Measurements from ENCODE around the gene DHX30. TPM values are rescaled to one million over a fixed set of nuclear protein-coding genes. Genes with fewer than 3 reads are reported as not detected.

Gene DHX30
- total and polyA plus RNA-seq, 2 of the 4 experiments (the other 2 are of a cell fraction) = 55.6 to 57.2 TPM

DNA sequence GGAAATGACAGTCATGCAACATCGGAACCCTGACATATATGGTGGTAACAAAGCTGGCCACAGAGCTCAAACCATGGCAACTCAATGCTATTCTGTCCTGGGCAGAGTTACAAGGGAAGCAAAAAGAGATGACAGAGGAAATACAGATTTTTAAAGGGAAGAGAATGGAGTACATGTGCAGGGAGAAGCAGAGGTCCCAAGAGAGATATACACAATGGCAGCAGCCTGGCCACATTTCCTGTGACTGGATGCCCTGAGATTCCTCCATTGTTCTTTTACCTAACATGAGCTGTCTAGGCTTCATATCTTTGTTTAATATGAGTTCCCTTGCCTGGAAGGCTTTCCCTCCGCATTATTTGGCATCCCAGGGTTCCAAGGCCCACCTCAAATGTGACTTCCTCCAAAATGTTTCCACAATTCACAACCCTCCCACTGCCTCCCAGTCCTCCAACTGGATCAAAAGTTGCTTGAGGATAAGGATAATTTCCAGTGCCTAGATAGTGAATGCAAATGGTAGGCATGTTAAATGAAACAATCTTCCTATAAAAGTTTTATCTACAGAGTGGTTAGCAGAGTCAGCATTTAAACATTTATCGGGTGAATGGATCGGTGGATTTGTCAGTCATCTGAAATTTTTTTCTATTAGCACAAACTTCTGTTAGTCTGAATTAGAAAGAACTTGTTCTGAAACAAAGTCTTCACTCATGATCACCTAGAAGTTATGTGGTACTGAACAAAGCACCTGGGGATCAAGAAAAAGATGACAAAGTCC, 86.2 kb downstream of the DHX30 start:
- POLR2A ChIA-PET (ENCODE audit: unreplicated experiment) = no interaction called here
- BruUV-seq (replicated peaks) = no TSS peak
- H4K20me1 ChIP-seq (ENCODE audit: insufficient read depth, low read length) = peaks cover 10% of the 10 kb centered on the region

More for the DNA sequence above, 86.2 kb downstream of the DHX30 start:
- Histone ChIP-seq H3K23ac (ENCODE audit: low read depth, low read length) (no peak overlapping the region), H3K4me3 (ENCODE audit: insufficient read depth, low read depth, low read length) (no peak overlapping the region), H3K18ac (ENCODE audit: low read depth, low read length) (no peak overlapping the region), H3K4me1 (ENCODE audit: control insufficient read depth, insufficient read depth, low read length) (peaks cover 7% of the 10 kb centered on the region; the same call in 1 of the 2 replicates), H4K5ac (ENCODE audit: low read depth, low read length) (no peak overlapping the region), H3K36me3 (ENCODE audit: control insufficient read depth, insufficient read depth, low read length) (peaks cover 40% of the 10 kb centered on the region), H3K4ac (ENCODE audit: low read depth, low read length) (no peak overlapping the region), H3K79me1 (ENCODE audit: low read depth in 1 of 2, low read length in 2 of 2) (peaks cover 32 to 71% of the 10 kb centered on the region in 2 experiments), H4K91ac (ENCODE audit: insufficient read depth, low read depth, low read length) (no peak overlapping the region), H2AFZ (replicated peaks; ENCODE audit: low read length, poor library complexity) (no peak overlapping the region), H2BK15ac (ENCODE audit: low read depth, low read length) (no peak overlapping the region), H3K4me2 (ENCODE audit: low read depth, low read length) (no peak overlapping the region), H2BK5ac (ENCODE audit: low read depth, low read length, poor library complexity, severe bottlenecking) (no peak overlapping the region), H3K56ac (ENCODE audit: extremely low read depth, insufficient read depth, low read length) (no peak overlapping the region), H2AK9ac (replicated peaks; ENCODE audit: low read depth, low read length, poor library complexity) (peak overlapping the region; percentile 56), H4K8ac (ENCODE audit: low read depth in 2 of 2, low read length in 2 of 2) (no peak overlapping the region), H2BK20ac (ENCODE audit: low read depth, low read length) (no peak overlapping the region), H3K14ac (replicated peaks; ENCODE audit: low read depth, low read length) (no peak overlapping the region), H3K9me3 (ENCODE audit: control insufficient read depth, insufficient read depth, low read length) (no peaks in the 10 kb centered on the region), H3K27me3 (ENCODE audit: control insufficient read depth, insufficient read depth, low read length) (no peaks in the 10 kb centered on the region), H3K9ac (ENCODE audit: low read depth, low read length) (no peak overlapping the region), H3K27ac (ENCODE audit: insufficient read depth, low read length) (no peak overlapping the region), H3K9me1 (ENCODE audit: insufficient read depth, low read length) (peaks cover 18% of the 10 kb centered on the region), H2BK120ac (ENCODE audit: low read depth, low read length) (no peak overlapping the region), H2AK5ac (ENCODE audit: low read depth, low read length) (no peak overlapping the region)
- WGBS, 2 experiments (ENCODE audit: extremely low coverage in 2 of 2, insufficient read length in 1 of 2) = no CpG with 5 or more reads among the region's 4 CpGs
- no peak for TF ChIP-seq RFX5 (IDR thresholded peaks at IDR 0.05; ENCODE audit: low read depth, low read length)
- no peak for TF ChIP-seq MAFK (IDR thresholded peaks at IDR 0.05; ENCODE audit: low read depth, low read length)
- TF ChIP-seq CTCF (conservative IDR thresholded peaks at IDR 0.05; ENCODE audit: low read depth, low read length) = no peak
- no peak for TF ChIP-seq MXI1 (IDR thresholded peaks at IDR 0.05; ENCODE audit: borderline replicate concordance, low read depth, low read length)
- no peak for TF ChIP-seq MAZ (IDR thresholded peaks at IDR 0.05; ENCODE audit: borderline replicate concordance, low read depth, low read length)
- TF ChIP-seq NFE2L2 (IDR thresholded peaks at IDR 0.05; ENCODE audit: low read depth, low read length) = no peak
- TF ChIP-seq FOS (IDR thresholded peaks at IDR 0.05; ENCODE audit: low read depth, low read length) = no peak
- TF ChIP-seq RAD21 (IDR thresholded peaks at IDR 0.05; ENCODE audit: low read length) = no peak
- no peak for TF ChIP-seq BHLHE40 (IDR thresholded peaks at IDR 0.05; ENCODE audit: low read depth, low read length)
- no peak for TF ChIP-seq CHD1 (IDR thresholded peaks at IDR 0.05; ENCODE audit: low read depth, low read length)
- no peak for TF ChIP-seq SMC3 (IDR thresholded peaks at IDR 0.05; ENCODE audit: low read depth, low read length)
- TF ChIP-seq CEBPB (IDR thresholded peaks at IDR 0.05; ENCODE audit: low read depth, low read length) = no peak
- TF ChIP-seq, protein P1, sequence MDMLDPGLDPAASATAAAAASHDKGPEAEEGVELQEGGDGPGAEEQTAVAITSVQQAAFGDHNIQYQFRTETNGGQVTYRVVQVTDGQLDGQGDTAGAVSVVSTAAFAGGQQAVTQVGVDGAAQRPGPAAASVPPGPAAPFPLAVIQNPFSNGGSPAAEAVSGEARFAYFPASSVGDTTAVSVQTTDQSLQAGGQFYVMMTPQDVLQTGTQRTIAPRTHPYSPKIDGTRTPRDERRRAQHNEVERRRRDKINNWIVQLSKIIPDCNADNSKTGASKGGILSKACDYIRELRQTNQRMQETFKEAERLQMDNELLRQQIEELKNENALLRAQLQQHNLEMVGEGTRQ (IDR thresholded peaks at IDR 0.05; ENCODE audit: low read depth, low read length) = no peak
- DNase-seq (no peak), ATAC-seq (ENCODE audit: low read depth) (no peak)
- in situ Hi-C loops (cut with MboI; ENCODE audit: low sequenced_read_pairs) = no loop called here
- dilution Hi-C loops (cut with HindIII; ENCODE audit: low sequenced_read_pairs, unreplicated experiment) = no loop called here
- intact Hi-C loops (cut with micrococcal nuclease) = no loop called here
- CTCF ChIA-PET = interaction anchor here (0.9 kb wide), 1 partner anchor 32 kb away, joined by 3 read pairs; no protein-coding TSS in a partner anchor

Data from IMR-90 (cell line).